NCI-H1092 treated with DMSO at 0.1 percent for 48 hours (cell line): Measurements from ENCODE around the gene ZNF439.
"Not testable (repeated sequence)": the region's sequence is repeated elsewhere in the genome, so short reads cannot be mapped to it uniquely, and the experiment has no call there.

Experiments
- DNase-seq: peaks from one replicate; lab custom pipeline; 2025; lab: John Stamatoyannopoulos, UW

Gene ZNF439

GRCh38 chr19:11868188-11868587 lies 19.7 kb downstream of the ZNF439 start:
- DNase-seq: no peak

DNA sequence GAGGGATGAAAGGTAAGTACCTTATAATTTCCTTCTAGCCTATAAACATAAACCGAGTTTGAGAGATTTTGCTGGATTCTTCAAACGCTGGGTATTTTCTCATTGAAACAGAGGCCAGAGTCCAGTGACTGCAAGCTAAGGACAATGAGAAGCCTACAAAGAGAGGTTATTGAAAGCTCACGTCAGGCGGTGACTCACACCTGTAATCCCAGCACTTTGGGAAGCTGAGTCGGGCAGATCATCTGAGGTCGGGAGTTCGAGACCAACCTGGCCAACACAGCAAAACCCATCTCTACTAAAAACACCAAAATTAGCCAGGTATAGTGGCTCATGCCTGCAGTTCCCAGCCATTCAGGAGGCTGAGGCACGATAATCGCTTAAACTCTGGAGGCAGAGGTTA lies 24.1 kb downstream of the ZNF439 start:
- no peak for DNase-seq

DNA sequence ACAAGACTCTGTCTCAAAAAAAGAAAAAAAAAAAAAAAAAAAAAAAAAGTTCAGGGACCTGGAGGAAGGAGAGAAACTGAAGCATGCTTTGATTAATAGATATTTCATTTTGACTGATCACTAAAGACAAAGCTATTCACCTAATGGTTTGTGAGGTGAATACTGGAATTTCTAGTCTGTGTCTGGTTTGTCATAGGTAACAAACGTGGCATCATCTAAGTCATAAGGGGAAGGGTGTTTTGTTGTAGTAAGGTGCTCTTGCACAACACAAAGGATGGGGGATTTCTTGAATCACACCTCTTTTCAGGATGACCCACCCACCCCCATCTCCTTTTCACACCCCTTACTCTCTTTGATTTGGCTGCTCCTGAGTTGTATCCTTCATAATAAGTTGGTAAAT lies 25.2 kb downstream of the ZNF439 start:
- DNase-seq: no peak

- DNase-seq: not testable (repeated sequence)
Measured at GRCh38 chr19:11879687-11880266, 31.3 kb downstream of the ZNF439 start.

DNA sequence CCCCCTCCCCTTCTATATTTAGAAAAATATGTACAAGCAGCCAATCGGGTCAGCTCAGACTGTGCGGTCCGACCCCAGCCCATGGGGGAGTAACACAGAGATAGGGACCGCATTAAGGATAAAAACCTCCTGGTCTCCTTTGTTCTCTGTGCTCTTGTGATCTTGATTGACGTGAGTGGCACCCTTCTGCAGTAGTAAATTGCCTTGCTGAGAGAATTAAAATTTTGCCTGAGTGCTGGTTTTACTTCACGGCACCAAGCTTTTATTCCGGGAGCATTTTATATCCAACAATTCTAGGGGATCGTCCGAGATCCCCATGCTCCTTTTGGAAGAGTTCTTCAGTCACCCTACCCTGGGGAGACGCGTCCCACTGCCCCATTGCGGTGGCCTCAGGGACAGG lies 32.1 kb downstream of the ZNF439 start:
- DNase-seq: no peak

DNA sequence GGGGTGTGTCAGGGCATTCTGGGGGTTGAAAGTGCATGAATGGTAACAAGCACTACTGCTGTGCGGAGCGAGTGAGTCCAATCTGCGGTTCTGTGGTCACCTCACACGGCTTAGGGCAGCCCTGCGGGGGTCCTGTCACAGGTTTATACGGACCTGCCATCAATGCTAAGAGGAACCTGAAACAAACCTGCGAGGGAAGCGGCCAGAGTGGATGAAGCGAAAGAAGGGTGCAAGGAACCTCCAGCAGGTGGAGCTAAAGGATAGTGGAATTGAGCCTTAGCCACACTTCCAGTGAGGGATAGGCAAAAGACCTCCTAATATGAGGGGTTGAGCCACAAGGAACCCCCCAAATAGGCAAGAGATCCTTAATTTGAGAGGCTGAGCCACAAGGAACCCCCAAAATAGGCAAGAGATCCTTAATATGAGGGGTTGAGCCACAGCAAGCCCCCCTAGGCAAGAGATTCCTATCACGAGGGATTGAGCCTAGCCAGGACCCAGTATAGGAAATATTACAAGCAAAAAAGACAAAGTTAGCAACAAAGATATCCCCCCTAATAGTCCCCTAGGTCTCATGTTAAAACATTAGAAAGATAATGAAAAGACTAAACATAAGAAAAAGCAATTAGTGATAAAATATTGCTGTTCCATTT lies 32.8 kb downstream of the ZNF439 start:
- DNase-seq: peak; percentile 61

DNA sequence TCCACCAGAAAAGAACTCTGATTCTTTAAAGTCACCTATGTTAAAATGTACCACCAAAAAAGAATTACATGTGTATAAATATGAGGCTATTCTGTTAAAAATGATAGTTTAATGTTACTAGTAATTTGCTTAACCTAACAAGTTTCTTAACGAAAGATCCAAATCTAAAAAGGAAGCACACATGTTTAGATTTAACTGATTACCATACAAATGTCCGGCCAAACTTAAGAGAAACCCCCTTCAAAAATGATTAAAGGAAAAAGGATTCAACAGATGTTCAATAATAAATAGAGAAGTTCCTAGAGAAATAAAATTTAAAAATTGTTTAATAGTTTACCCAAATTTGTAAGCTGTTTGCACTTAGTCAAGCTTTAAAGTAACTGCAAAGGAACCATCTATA lies 34.1 kb downstream of the ZNF439 start:
- DNase-seq: no peak

GRCh38 chr19:11887234-11887610 lies 38.7 kb downstream of the ZNF439 start:
- no peak for DNase-seq

- peak; percentile 28 for DNase-seq
Measured at GRCh38 chr19:11887611-11888531, 39.3 kb downstream of the ZNF439 start, which contains the start of gene ZNF69. TSS of gene ZNF69 (plus strand) at chr19:11887782. CDS start at chr19:11887924, 142 bp downstream.

- not testable (repeated sequence) for DNase-seq
Measured at GRCh38 chr19:11889901-11890300, 41.4 kb downstream of the ZNF439 start.

DNA sequence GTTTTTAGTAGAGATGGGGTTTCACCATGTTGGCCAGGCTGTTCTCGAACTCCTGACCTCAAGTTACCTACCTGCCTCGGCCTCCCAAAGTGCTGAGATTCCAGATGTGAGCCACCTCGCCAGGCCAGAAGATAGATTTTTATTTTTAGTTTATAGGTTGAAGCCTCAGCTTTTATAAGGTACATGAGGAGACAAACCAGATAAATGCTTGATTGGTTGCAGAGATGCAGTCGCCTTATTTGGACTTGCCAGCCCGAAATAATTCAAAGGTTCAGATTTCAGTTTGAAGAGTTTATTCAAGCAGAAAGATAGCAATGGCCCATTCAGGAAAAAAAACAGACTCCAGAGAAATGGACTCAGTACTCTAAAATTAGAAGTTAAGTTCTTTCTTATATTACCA lies 42.1 kb downstream of the ZNF439 start:
- no peak for DNase-seq

DNA sequence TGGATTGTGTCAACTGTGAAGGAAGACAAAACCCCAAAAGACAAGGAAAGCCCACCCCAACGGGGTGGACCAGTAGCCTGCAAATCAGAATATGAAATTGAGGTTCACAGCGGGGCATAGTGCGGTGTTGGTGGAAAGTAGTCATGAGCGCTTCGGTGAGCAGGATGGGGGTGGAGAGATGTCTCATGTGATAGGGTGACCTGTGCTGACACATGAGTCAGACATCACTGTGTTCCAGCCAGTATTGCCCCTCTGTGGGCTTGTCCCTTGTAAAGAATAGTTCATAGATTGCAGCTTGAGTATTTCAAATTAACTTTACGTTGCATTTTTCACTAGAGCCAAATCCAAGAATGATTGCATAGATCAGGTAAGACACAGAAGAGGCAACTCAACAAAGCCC lies 46.3 kb downstream of the ZNF439 start:
- no peak for DNase-seq

- no peak for DNase-seq
Measured at GRCh38 chr19:11902228-11902627, 53.7 kb downstream of the ZNF439 start.

DNA sequence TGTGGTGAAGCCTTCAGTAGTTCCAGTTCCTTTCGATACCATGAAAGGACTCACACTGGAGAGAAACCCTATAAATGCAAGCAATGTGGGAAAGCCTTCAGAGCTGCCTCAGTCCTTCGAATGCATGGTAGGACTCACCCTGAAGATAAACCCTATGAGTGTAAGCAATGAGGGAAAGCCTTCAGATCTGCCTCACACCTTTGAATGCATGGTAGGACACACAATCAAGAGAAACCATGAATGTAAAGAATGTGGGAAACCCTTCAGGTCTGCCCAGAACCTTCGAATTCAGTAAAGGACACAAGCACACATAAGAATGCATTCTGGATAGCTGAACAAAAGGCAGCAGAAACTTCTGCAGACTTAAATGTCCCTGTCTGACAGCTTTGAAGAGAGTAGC lies 57.4 kb downstream of the ZNF439 start:
- no peak for DNase-seq

GRCh38 chr19:11911937-11912336 lies 63.4 kb downstream of the ZNF439 start:
- DNase-seq: not testable (repeated sequence)

DNA sequence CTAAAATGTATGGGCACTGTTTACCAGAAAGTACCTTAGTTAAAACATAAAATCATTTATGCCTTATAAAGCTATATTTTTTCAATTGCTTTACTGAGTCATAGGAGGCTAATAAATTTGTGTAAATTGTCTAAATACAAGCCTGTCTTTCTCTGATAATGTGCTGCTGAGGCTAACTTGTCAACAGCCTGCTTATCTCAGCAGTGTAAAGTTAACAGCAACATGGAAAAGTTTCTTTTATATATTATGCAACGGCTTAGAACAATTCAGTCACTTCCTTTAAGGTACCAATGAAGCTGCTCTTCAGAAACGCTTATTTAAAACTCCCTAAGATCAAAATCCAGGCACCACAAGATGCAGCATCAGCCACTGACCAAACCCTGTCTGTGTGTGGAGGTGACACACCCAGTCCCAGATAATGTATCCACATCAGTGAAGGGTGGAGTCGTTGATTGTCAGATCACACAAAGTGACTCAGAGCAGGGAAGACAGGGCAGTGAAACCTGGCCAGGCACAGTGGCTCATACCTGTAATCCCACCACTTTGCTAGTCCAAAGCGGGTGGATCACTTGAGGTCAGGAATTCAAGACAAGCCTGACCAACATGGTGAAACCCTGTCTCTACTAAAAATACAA lies 66.0 kb downstream of the ZNF439 start:
- not testable (repeated sequence) for DNase-seq
